PFSK-1 (cell line): ENCODE data around the gene BCL10.

Source experiments
- FOXP2 ChIP-seq: optimal IDR thresholded peaks from 2 replicates; pipeline ENCODE3; 2011; ENCODE audit warnings: borderline replicate concordance, control low read depth, inconsistent platforms; ENCODE audit not compliant: insufficient read depth; ENCODE audit errors: extremely low read length, extremely low read depth
- POLR2AphosphoS5 ChIP-seq: IDR thresholded peaks from 2 replicates; pipeline ENCODE4 v1.6.1; 2012; ENCODE audit warnings: low read depth, mild to moderate bottlenecking, control low read depth, low read length, moderate library complexity
- SIN3A ChIP-seq: IDR thresholded peaks from 2 replicates; pipeline ENCODE4 v1.6.1; 2012; ENCODE audit warnings: mild to moderate bottlenecking, low read length, moderate library complexity, borderline replicate concordance; ENCODE audit not compliant: insufficient read depth
- TAF1 ChIP-seq: IDR thresholded peaks from 2 replicates; pipeline ENCODE4 v1.6.1; 2012; ENCODE audit warnings: low read length, control low read depth, borderline replicate concordance; ENCODE audit not compliant: insufficient read depth
- TF ChIP-seq, protein P1 (sequence below), 2 experiments: IDR thresholded peaks; 2 replicates each; pipeline versions ENCODE4 v1.6.1 to v1.8.0; 2011 to 2012; ENCODE audit warnings: low read depth in 2 of 2, low read length in 2 of 2, control low read depth in 1 of 2, inconsistent platforms in 1 of 2, mild to moderate bottlenecking in 1 of 2, moderate library complexity in 1 of 2; ENCODE audit not compliant: insufficient read depth in 1 of 2

DNA sequence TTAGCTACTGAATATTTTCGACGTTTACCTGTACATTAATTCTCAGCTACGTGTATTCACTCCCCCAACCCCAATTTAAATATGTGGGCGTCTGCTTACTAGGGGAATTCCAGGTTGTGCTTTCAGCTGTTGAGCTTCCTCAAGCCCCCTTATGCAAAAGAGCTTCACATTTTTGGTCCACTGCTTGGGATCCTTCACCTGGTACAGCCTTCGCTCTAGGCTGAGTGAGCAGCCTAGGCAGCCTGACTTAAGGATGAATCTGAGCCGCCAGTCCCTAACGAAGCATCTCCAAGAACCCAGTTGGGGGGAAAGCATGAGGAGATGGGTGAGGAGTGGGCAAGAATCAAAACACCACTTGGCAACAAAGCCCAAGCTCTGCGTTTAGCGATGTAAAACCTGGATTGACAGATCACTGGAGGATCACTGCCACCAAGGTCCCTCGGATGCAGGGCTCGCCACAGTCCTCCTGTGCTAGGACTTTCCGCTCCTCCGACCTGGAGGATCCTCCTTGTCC is 674 bp downstream of the BCL10 start:
- no peak for TF ChIP-seq TAF1
- TF ChIP-seq, protein P1, sequence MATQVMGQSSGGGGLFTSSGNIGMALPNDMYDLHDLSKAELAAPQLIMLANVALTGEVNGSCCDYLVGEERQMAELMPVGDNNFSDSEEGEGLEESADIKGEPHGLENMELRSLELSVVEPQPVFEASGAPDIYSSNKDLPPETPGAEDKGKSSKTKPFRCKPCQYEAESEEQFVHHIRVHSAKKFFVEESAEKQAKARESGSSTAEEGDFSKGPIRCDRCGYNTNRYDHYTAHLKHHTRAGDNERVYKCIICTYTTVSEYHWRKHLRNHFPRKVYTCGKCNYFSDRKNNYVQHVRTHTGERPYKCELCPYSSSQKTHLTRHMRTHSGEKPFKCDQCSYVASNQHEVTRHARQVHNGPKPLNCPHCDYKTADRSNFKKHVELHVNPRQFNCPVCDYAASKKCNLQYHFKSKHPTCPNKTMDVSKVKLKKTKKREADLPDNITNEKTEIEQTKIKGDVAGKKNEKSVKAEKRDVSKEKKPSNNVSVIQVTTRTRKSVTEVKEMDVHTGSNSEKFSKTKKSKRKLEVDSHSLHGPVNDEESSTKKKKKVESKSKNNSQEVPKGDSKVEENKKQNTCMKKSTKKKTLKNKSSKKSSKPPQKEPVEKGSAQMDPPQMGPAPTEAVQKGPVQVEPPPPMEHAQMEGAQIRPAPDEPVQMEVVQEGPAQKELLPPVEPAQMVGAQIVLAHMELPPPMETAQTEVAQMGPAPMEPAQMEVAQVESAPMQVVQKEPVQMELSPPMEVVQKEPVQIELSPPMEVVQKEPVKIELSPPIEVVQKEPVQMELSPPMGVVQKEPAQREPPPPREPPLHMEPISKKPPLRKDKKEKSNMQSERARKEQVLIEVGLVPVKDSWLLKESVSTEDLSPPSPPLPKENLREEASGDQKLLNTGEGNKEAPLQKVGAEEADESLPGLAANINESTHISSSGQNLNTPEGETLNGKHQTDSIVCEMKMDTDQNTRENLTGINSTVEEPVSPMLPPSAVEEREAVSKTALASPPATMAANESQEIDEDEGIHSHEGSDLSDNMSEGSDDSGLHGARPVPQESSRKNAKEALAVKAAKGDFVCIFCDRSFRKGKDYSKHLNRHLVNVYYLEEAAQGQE (IDR thresholded peaks at IDR 0.05; ENCODE audit: insufficient read depth in 1 of 2, low read depth in 2 of 2, low read length in 2 of 2) = no peak
- no peak for TF ChIP-seq POLR2AphosphoS5
- TF ChIP-seq SIN3A = no peak
- no peak for TF ChIP-seq FOXP2
